Stimulated activated CD4-positive, alpha-beta T cell treated with anti-CD3 and anti-CD28 coated beads, Interleukin-2, amount 100 ng/mL, for 48 hours (primary cell): Measurements from ENCODE around the gene CRIP1.
A peak's percentile ranks its signal among the peaks of the same experiment; 100 is the strongest.

Source experiments
- DNase-seq, 2 donors: peaks; one replicate each; pipeline ENCODE4 v3.0.0-alpha.2; 2020

The CRIP1 gene

DNA sequence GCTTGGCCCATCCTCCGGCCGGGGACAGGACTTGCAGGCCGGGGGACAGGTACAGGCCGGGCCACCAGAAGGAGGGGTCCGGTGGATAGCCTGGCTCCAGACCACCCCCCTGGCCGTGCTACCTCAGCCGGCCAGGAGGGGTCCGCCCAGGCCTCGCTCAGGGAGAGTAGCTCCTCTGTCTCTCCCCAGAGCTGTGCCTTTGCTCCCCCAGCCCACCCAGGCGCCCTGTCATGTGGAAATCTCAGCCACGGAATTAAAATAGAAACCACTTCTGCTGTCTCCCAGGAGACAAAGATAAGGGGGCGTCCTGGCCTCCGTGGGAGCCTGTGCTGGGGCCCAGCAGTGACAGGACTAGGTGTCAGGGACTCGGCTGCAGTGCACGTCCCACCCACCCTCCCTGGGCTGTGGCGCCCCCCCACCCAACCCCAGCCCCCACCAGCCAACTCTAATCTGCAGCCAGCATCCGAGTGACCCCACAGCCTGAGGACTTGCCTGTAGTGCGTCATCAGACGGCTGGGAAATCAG is 15.3 kb upstream of the CRIP1 start:
- no peak for DNase-seq

DNA sequence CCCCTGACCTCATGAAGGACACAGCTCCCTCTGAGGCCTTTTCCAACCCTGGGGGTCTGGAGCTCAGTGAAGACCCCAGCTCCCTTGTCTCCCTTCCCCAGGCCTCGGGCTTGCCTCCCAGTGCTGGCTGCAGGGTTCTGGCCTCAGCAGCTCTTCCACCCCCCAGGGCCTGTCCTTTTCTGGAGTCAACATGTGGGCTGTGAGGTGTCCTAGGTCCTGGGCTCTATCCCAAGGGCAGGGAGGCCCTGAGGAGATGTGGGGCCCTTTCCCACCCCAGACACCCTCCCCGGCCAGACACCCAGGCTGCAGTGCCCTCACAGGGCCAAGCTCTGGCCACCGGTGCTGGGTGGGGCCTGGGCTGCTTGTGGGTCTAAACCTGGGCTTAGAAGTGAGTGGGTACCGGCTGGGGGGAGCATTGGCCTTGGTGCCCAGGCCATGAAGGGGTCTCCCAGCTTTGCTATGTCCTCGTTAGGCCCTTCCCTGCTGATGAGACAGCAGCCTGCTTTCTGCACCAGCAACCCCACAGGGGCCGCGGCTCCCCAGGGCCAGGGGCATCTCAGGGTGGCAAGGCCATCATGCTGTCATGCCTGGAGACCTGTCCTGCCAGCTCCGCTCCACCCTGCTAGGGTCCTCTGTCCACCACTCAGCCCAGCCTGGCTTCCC is 14.7 kb upstream of the CRIP1 start:
- no peak for DNase-seq

DNA sequence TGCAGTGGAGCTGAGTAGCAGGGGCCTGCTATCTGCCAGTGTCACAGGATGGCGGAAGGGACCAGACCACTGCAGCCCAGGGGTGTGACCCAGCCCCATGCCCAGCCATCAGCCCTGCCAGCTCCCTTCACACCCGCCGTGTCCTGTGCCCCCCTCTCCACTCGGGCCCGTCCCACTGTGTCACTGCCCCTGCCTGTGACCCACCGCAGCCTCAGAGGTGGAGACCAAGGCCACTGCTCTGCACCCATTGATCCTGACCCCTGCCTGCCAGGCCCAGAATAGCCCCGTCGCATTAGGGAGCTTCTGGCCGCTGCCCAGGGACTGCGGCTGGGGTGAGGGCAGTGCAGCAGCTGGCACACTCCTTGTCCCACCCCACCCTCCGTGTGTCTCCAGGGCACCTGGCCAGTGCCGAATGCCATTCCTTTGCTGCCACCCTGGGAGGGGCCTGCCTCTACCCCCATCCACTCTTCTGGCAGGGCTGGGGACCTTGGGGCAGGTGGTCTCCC is 14.1 kb upstream of the CRIP1 start:
- DNase-seq: no peak

DNA sequence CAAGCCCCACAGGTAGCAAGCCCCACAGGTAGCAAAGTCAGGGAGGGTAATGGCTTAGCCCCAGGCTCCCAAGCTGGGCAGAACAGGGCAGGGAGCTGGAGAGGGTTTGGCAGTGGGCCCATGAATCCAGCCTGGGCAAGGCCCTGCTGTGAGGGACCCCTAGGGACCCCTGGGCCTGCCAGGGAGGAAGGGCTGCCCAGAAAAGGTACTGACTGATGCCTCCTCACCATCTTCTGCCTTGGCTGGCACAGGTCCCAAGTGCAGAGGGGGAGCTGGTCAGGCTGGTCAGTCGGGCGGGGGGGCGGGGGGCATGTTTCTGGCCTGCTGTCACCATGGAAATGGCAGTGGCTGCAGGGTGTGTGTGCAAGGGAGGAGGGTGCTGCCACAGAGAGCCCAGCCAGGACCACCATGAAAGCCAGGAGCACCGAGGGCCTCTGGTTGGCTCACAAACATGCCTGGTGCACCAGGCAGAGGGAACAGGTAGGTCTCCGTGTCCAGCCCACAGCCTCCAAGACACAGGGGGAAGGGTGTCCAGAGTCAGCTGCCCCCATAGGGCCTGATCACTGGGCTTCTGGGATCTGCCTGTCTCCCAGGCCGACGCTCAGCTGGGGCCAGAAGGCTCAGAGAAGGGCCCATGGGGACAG is 13.5 kb upstream of the CRIP1 start:
- no peak for DNase-seq

DNA sequence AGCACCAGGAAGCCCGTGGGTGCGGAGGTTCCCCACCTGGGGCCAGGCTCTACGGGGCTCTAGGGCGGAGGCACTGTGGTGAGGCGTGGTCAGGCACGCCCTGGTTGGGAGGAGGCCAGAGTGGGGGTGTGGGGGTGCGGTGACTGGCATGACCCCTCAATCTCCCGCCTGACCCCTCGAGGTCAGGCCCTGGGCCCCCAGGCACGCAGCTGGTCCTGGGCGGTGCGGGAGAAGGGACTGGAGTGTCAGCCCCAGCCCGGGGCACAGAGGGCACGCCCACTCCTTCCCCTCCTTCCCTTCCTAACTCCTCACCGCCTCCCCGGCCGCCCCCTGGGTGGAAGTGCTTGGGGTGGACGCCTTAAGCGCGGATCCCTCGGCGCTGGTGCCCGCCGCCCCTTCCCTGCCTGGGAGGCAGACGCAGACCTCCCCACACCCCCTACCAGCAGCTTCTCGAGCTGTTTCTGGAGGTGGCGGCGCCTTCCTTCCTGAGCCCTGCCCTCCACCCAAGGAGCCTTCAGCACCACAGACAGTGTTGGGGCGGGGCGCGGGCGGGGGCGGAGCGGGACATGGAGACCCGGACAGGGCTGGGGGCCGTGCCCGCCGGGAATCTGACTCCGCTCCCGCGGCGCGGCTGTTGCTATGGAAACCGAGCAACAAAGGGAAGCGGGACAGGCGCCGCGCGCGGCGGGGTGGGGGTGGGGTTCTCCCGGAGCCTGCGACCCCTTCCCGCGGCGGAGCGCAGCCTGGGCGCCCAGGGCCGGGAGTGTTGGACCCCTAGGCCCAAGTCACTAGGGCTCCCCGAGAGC is 12.8 kb upstream of the CRIP1 start:
- peak in 1 of 2 donors; percentile 61 for DNase-seq

DNA sequence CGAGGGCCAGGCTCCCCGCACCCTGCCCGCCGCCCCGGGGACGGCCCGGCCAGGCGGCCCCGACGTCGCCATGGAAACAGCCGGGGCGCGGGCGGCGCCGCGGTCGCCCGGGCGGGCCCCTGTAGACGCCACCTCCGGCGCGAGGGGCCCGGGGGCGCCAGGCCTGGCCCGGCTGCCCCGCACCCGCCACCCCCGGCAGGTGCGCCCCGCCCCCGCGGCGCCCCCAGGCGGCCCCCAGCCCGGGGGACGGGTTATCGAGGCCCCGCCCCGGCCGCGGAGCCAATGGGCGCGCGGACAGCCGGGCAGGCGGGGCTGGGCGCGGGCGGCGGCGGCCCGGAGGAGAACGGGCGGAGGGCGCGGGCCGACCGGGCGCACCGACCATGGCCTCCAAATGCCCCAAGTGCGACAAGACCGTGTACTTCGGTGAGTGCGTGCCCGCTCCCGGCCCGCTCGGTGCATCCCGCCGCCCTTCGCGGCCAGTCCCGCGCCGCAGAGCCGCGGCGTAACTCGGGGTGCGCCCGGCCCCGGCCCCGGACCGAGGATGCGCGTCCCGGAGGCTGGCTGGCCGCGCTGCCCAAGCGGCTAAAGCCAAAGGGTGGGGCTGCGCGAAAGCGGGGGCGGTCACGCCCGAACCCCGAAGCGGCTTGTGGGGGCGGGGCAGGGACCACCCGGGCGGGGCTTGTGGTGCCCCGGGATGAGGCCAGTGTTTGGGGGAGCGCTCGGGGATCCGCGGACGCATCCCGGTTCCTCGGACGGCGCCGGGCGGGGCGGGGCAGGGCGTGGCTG is 12.0 kb upstream of the CRIP1 start, which contains the start of gene CRIP2:
Gene CRIP2 (plus strand): TSS at position 339 of the 786 bp plus-strand sequence. CDS start 42 bp downstream, at position 381.
- no peak for DNase-seq

DNA sequence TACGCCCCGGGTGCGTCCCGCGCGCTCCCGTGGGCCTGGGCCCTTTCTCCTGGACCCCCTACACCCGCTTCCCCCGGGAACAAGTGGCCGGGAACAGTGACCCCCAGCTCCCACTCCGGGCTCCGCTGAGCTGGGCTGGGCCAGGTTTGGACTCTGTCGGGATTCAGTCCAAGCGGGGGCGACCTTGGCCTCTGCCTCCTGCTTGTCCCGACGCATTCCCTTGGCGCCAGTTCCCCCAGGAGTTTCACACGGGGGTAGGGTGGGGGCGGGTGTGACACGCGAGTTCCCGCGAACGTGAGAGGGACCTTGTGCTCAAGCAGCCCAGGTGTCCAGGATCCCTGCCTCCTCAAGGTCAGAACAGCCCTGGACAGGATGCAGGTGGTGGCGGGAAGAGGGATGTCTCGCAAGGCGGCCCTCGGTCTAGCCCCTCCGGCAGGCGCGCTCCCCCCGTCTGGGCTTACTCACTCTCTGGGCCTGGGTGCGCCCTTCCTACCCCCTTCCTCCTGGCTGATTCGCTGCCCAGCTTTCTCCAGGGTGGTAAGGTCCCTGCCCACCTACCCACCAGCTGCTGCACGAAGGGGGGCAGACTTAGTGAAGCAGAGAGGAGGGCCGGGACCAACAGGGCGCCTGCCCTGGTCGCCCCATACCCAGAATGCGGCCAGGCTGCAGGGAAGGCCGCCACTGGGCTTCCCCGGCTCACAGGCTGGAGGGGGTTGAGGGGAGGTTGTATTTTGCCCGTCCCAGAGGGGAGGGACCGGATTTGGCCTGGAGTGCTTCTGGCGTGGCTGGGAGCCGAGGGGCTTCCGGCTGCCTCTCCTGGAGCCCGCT is 11.2 kb upstream of the CRIP1 start:
- no peak for DNase-seq

DNA sequence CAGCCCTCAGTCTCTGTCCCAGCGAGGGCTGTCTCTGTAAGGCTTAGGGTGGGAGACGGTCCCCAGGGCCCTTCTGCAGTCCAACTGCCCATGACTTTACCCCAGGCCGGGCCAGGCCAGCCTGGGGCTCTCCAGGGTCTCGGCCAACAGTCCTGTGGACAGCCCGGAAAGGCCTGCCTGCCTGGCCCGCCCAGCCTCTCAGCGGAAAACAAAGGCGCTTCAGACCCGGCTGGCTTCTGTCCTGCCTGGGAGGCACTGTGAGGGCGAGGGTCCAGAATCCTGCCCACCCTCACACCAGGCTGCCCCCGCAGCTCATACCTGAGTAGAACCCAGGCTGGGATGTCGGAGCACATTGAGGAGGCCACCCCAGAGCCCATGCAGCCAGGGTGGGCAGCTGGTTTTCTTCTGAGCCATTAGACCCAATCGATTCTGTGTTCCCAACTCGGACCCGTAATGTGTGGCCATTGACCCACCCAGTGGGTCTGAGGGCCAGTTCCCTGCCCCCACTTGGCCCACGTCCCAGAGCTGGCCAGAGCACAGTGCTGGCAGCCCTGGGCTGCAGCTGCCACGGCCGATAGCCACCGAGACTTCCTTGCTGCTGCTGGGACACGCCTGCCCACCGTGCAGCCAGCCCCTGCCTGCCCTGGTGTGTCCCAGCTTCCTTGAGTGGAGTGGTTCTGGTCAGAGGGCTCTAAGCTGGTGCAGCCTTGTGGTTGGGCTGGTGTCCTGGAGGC is 10.4 kb upstream of the CRIP1 start:
- DNase-seq: no peak

DNA sequence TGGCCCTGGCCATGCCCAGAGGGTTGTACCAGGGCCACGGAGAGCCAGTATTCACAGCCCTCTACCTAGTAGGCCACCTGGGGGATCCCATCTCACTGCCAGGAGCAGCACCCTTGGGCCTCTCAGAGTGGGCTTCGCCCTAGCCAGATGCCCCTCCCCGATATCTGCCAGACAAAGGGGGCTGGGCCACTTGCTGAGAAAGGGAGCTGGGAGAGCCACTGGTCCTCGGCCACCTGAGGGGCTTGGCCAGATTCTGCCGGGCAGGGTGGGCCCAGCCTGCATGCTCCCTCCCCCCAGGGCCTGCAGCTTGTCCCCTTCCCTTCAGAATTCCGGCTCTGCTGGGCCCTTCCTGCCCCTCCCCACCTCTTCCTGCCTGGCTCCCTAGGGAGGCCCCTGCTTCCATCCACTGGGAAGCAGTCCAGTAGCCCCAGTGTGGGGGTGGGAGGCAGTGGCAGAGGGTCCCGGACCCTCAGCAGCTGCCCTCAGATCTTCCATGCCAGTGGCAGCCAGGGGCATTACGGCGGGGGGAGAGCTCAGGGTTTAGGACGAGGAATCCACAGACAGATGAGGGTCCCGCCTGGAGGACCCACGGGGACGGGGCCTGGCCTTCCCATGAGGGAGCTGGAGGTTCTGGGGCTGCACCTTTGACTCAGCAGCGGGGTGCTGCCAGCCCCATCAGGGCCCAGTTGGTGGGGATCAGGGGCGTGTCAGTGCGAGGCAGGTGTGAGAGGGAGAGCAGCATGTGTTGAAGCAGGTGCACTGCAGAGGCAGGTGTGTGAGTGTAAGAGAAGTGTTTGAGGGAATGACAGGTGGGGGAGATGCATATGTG is 9.6 kb upstream of the CRIP1 start:
- no peak for DNase-seq

DNA sequence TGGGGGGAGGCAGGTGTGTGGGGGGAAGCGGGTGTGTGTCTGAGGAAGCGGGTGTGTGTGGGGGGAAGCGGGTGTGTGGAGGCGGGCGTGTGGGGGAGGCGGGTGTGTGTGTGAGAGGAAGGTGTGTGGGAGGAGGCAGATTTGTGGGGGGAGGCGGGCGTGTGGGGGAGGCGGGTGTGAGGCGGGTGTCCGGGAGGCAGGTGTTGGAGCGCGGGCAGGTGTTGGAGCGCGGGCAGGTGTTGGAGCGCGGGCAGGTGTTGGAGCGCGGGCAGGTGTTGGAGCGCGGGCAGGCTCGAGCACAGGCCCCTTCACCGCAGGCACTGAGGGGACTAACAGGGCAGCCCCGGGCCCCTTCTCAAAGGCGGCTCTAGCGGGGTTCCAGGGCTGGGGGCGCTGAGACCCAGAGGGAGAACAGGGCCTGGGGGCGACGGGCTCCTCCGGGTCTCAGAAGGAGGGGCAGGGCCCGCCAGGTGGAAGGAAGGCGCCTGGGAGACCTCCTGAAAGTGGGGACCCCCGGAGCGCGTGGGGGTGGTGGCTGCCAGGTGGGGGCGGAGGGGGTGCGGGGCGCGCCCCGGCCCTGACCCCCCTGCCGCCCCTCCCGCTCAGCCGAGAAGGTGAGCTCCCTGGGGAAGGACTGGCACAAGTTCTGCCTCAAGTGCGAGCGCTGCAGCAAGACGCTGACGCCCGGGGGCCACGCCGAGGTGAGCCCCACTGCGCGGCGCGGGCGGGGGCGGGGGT is 8.9 kb upstream of the CRIP1 start:
- no peak for DNase-seq

DNA sequence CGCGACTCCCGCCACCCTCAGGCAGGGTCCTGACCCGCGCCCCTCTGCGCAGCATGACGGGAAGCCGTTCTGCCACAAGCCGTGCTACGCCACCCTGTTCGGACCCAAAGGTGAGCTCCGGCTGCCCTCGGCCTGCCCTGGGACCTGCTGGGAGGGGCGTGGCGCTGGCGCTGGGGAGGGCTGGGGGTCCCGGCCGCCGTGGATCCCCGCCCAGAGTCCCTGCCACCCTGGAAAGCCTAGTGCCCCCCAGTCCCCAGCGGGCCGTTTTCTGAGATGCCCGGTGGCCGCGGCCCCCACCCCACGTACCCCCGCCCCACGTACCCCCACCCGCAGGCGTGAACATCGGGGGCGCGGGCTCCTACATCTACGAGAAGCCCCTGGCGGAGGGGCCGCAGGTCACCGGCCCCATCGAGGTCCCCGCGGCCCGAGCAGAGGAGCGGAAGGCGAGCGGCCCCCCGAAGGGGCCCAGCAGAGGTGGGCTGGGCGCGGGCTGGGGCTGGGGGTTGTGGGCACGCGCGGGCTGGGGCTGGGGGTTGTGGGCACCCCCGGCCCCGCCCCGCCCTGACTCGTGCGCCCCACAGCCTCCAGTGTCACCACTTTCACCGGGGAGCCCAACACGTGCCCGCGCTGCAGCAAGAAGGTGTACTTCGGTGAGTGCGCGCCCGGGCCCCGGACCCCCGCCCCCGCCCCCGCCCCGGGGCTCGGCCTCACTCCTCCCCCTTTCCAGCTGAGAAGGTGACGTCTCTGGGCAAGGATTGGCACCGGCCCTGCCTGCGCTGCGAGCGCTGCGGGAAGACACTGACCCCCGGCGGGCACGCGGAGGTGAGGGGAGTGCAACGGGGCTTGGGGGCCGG is 8.1 kb upstream of the CRIP1 start:
- DNase-seq: no peak

DNA sequence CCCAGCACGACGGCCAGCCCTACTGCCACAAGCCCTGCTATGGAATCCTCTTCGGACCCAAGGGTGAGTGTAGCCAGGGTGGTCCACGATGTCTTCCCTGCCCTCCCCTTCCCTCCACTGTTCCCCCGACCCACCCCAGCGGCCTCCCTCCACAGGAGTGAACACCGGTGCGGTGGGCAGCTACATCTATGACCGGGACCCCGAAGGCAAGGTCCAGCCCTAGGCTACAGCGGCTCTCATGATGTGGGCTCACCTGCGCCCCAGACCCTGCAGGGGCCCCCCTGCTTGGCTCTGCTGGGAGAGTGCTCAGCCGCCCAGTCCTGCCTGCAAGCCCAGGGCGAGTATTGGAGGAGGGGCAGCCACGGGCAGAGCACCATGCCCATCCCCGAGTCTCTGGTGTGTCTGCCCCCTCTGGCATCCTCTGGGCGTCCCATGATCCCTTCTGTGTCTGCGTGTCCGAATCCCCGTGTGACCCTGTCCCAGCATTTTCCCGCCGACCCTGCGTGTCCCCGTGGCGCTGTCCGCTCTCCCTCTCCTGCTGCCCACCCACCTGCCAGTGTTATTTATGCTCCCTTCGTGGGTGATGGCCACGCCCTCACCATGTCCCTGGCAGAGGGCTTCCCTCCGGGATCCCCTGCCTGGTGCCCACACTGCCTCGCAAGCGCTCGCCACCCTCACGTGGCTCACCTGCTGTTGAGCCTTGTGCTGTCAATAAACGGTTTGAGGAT is 7.1 kb upstream of the CRIP1 start:
- DNase-seq: no peak

DNA sequence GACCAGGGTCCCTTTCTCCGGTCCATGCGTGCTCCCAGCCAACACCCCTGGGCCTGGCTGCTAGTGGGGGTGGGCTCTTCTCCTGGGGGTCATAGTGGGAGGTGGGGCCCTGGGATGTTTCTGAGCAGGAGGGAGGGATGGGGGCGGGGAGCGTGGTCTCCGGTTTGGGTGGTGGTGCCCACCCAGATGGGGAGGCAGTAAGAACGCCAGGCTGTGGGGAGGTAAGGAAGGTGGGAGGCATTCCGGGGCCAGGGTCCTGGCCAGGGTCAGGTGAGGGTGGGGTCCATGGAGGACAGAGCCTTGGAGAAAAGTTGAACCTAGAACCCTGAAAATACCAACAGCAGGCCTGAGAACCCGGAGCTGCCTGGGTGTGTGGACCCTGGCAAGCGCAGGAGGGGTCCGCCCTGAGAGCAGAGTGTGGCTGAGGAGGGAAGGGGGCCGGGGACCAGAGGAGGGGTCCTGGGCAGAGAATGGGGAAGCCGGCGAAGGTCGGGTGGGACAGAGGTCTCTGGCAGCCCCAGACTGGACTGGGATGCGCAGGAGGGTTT is 6.4 kb upstream of the CRIP1 start:
- no peak for DNase-seq

DNA sequence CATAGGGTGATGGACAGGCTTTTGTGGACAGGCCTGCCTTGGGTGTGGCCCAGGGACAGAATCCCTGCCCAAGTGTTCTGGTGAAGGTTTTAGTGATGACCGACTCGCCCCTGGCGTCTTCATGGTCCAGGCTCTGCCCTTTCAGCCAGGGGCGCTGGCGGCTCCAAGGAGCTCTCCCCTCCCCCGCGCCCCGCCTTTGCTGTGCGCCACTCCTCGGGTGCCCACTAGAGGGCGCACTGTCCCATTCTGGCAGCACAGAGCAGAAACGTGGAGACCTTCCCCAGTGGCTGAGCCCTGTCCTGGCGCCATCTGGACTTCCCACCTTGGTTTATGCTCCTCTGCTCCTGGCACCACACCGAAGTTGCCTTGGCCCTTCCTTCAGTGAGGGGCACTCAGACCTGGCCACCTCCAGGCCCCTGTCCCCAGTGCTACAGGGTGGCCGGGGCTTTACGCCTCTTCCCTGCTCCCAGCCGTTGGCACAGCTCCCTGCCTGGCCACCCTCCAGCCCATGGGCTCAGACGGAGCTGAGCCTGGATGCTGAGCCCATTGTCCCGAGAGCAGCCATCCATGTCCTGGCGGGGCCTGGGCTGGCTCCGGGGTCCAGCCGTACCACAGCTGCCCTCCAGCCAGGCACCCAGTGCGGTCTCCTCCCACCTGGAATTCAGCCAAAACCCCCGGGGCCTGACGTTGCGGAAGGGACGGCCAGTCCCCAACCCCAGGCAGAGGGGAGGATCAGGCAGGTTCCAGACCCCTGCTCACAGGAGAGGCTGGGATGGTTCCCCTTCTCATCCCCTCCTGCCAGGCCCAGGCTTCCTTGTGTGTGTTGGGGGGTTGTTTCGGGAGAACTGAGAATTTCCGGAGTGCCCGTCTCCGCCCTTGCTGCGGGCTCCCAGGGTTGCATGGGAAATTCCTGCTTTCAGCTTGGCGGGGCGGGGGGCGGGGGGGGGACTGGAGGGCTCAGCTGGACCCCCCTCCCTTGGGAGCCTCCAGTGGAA is 5.6 kb upstream of the CRIP1 start:
- DNase-seq: peak; percentile 95 to 96

DNA sequence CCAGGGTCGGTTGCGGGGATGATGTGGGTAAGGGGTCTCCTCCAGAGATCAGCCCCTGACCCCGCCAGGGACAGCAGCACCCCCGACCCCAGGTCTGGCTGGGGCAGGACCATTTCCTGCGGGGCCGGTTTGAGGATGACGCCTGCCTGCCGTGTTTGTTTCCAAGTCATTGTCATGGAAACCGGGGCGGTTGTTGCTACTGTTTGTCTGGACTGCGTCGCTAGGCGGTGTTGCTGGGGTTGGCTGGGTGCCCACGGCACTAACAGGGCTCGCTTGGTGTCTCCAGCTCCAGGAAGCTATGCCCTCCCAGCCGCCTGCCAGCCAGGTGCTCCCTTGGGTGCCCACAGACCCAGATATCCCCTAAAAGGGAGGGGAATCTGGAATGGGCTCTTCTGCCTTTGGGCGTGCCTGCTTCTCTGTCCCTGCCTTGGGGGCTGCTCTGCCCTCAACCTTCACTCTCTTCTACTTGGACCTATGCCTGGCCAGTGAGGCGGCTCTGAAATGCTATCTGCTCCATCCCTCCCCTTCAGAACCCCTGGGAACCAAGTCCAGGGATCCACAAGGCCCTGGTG is 4.7 kb upstream of the CRIP1 start:
- DNase-seq: peak; percentile 85 to 89
